GM20000 (cell line): ENCODE results near the gene TLR1.

Source experiments
- DNase-seq: peaks from one replicate; pipeline ENCODE4 v3.0.0; 2012; ENCODE audit warnings: low spot score
- CTCF ChIP-seq: IDR thresholded peaks from 2 replicates; pipeline ENCODE4 v1.5.1; 2012; ENCODE audit warnings: mild to moderate bottlenecking, control low read depth; ENCODE audit errors: extremely low read depth, missing control alignments

Gene TLR1

DNA sequence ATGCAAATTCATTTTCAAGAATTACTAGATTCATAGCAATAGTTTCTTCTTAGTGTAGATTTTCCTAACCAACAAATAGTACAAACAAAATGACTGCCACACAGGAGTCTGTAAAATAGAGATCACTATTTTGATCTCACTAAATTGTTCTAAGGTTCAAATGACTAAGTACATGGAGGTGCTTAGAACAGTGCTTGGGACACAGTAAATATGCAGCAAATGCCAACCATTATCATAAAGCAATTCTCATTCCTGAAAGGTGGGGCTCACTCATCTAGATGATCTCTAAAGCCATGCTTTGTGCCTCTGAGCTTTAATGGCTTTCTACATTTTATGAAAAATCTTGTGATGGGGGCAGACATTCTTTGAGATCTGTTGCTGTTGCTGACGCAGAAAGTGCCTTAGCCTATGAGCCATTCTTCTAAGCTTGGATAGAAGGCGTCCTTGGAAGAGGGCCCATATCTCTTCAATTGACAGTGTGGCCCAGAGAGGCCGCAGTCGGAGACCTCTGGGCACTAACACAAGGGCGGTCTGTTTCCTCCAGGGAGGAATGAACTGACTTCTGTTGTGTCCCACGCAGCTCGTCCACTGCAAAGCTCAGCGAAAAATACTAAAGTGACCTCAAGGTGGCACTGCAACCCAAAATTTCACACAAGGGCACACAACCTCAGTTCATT, 45.3 kb downstream of the TLR1 start:
- TF ChIP-seq CTCF: peak; percentile 46
- peak; percentile 49 for DNase-seq

GRCh38 chr4:38757945-38758600, 46.5 kb downstream of the TLR1 start:
- peak; percentile 44 for TF ChIP-seq CTCF
- DNase-seq: no peak

DNA sequence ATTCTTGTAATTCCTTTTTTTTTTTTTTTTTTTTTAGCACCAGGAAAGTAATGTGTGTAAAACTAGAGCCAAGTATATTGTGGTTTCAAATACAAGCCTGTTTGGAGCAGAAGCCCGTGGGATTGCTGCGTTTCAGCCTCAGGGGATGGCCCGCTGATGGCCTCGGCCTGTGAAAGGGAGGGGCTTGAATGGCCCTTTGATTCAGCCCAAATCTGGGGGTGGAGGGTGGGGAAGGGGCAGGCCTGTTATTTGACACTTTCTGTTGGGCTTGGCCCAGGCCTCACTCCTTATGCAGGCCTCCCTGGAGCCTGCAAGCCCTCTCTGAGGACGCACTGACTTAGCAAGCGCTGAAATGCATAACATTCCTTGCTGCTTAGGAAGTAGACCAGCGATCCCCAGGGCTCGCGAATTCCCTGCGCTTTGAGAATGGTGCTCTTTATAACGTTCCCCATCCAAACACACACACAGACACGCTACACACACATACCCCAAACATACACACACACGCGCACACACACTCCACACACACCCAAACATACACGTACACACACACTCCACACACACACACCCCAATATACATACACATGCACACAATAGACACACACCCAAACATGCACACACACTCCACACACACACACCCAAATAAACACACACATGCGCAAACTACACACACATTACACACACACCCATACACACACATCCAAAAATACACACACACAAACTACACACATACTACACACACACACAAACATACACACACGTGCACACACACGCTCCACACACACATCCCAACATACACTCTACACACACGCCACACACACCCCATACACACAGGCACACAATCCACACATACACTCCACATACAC, 51.4 kb downstream of the TLR1 start:
- no peak for TF ChIP-seq CTCF
- no peak for DNase-seq

DNA sequence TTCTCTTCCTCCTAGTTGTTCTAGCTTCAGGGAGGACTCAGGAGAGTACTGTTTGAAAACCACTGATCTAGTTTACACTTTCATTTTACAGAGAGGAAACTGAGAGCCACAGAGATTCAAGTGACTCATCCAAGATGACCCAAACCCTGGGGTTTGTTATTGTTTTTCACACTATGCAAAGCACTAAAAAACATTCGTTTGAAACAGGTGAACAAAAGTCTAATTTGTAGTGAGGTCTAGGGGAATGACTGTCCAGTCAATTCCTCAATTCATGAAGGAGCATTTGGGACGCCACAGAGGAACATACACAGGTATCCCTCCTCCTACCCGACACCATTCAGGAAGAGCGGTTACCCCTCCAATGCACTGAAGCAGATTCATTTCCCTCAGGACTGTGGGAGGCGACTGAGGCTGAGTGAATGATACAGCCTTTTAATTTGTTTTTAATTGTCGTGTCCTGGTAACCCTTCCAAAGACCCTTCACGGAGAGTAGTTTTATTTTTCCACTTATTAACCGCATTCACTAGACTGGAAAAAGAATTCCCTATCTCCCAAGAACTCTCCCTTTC, 52.1 kb downstream of the TLR1 start:
- no peak for TF ChIP-seq CTCF
- peak; percentile 58 for DNase-seq

- no peak for DNase-seq
- no peak for TF ChIP-seq CTCF
Observed at GRCh38 chr4:38751341-38752010, 53.1 kb downstream of the TLR1 start.

GRCh38 chr4:38749336-38749735, 55.3 kb downstream of the TLR1 start:
- DNase-seq: no peak
- TF ChIP-seq CTCF: no peak
